B cell (primary cell): ENCODE results near the gene DIS3.

Source experiments
- CTCF ChIP-seq: fragments of 200-600 bp; IDR thresholded peaks from one replicate; pipeline ENCODE4 v1.8.0; 2022; ENCODE audit warnings: antibody characterized with exemption, mild to moderate bottlenecking
- EZH2 ChIP-seq: IDR thresholded peaks from 2 replicates; pipeline ENCODE4 v1.6.1; 2012; ENCODE audit warnings: borderline replicate concordance, low read depth, mild to moderate bottlenecking, moderate library complexity, low read length; ENCODE audit not compliant: insufficient read depth, poor library complexity, severe bottlenecking

GRCh38 chr13:72782717-72783116 is 1.0 kb upstream of the DIS3 start:
- TF ChIP-seq CTCF (no peak), EZH2 (no peak)
